MM.1S (cell line): ENCODE data around the gene SH2D1A.

Source experiments
- CTCF ChIP-seq: fragments of 300-600 bp; sonication (generic); IDR thresholded peaks from 2 replicates; pipeline ENCODE4 v1.5.1; 2016; ENCODE audit warnings: antibody characterized with exemption, low read length, mixed read lengths
- EZH2 ChIP-seq: fragments of 300-600 bp; sonication (generic); optimal IDR thresholded peaks from 2 replicates; pipeline ENCODE3; 2017; ENCODE audit warnings: low read depth, mild to moderate bottlenecking, antibody characterized with exemption, low read length, mixed read lengths
- EZH2phosphoT487 ChIP-seq: fragments of 300-600 bp; sonication (generic); IDR thresholded peaks from 2 replicates; pipeline ENCODE4 v1.6.1; 2018; ENCODE audit warnings: antibody characterized with exemption, low read length

DNA sequence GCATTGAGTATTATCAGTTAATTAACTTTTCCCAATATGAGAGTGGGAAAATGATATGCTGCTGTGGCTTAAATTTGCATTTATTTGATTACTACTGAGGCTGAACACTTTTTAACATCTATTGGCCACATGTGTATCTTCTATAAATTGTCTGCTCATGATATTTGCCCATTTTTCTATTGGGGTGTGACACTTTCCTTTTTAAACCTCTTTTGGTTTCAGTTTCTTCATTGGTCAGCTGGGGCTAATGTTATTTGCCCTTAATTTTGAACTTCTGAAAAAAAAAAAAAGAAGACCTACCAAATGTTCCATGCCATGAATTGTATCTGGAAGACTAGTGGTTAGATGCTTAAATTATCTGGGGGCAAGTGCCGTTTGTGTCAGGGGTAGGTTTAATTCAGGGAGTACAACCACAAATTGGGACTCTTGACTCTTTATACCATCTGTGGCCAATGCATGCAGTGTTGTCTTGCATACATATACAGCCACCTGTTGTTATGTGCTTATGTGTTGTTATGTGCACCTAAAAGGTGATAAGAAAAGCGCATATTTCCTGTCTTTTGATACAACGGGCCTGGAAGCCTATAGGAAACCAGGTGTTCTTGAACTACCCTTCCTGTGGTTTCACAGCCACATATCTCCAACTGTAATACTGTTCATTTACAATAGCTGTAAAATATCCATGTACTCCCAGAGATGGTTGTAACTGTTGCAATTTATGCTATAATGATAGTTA lies 49.0 kb downstream of the SH2D1A start:
- TF ChIP-seq CTCF, result no peak
- no peak for TF ChIP-seq EZH2phosphoT487
- no peak for TF ChIP-seq EZH2
